CD14-positive monocyte (primary cell): ENCODE data around the gene SNX4. TPM values are rescaled to one million over a fixed set of nuclear protein-coding genes. Genes with fewer than 3 reads are reported as not detected.

Source experiments
- DNase-seq, 3 donors: peaks; one replicate each; pipeline ENCODE4 v3.0.0-alpha.2; 2011 to 2022
- H2AFZ ChIP-seq: 2 replicates; pipeline ENCODE4 v1.6.0; 2012; ENCODE audit warnings: mild to moderate bottlenecking, low read depth, low read length, inconsistent platforms; ENCODE audit not compliant: insufficient read depth, poor library complexity, severe bottlenecking
- H3K27ac ChIP-seq, 2 donors: 1 replicate in 1 of 2; 2 replicates in 1 of 2; pipeline ENCODE4 v1.5.1; 2012 to 2013; ENCODE audit warnings: low read length in 2 of 2, control low read depth in 1 of 2, inconsistent platforms in 1 of 2, low read depth in 1 of 2, mild to moderate bottlenecking in 1 of 2
- H3K27me3 ChIP-seq, 2 donors: one replicate each; pipeline versions ENCODE4 v1.6.0 to v1.6.1; 2011 to 2013; ENCODE audit warnings: low read length in 2 of 2; ENCODE audit not compliant: control insufficient read depth in 2 of 2, insufficient read depth in 2 of 2
- H3K36me3 ChIP-seq, 2 donors: replicated peaks in 1 of 2; 1 replicate in 1 of 2; 2 replicates in 1 of 2; pipeline versions ENCODE4 v1.5.1 to v1.6.1; 2012 to 2013; ENCODE audit warnings: low read length in 2 of 2, control low read depth in 1 of 2, inconsistent platforms in 1 of 2, mild to moderate bottlenecking in 1 of 2; ENCODE audit not compliant: insufficient read depth in 2 of 2, control insufficient read depth in 1 of 2
- H3K4me1 ChIP-seq, 2 donors: 1 replicate in 1 of 2; 2 replicates in 1 of 2; pipeline versions ENCODE4 v1.5.1 to v1.6.1; 2012 to 2013; ENCODE audit warnings: low read length in 2 of 2, control low read depth in 1 of 2, inconsistent platforms in 1 of 2, mild to moderate bottlenecking in 1 of 2, moderate library complexity in 1 of 2; ENCODE audit not compliant: insufficient read depth in 2 of 2, control insufficient read depth in 1 of 2
- H3K4me2 ChIP-seq: replicated peaks from 2 replicates; pipeline ENCODE3; 2012; ENCODE audit warnings: low read length, moderate library complexity, mild to moderate bottlenecking; ENCODE audit not compliant: poor library complexity, severe bottlenecking; ENCODE audit errors: extremely low read depth
- H3K4me3 ChIP-seq, 3 experiments: fragments of 200-600 bp in 1 of 3; sonication (generic) in 1 of 3; replicated peaks in 1 of 3; 1 replicate in 2 of 3; 2 replicates in 1 of 3; pipeline ENCODE4 v1.5.1; 2011 to 2013; ENCODE audit warnings: low read length in 3 of 3, mild to moderate bottlenecking in 3 of 3, control low read depth in 2 of 3, low read depth in 2 of 3, inconsistent platforms in 1 of 3, moderate library complexity in 1 of 3
- H3K79me2 ChIP-seq: 2 replicates; pipeline ENCODE4 v1.6.0; 2012; ENCODE audit warnings: mild to moderate bottlenecking, control low read depth, inconsistent platforms, low read length, moderate library complexity; ENCODE audit not compliant: insufficient read depth
- H3K9ac ChIP-seq: 2 replicates; pipeline ENCODE4 v1.6.0; 2017; ENCODE audit warnings: low read length, mild to moderate bottlenecking; ENCODE audit not compliant: insufficient read depth, poor library complexity, severe bottlenecking
- H3K9me3 ChIP-seq, 2 donors: replicated peaks in 1 of 2; 1 replicate in 1 of 2; 2 replicates in 1 of 2; pipeline versions ENCODE4 v1.5.1 to v1.6.1; 2012 to 2013; ENCODE audit warnings: low read length in 2 of 2, control low read depth in 1 of 2; ENCODE audit not compliant: control insufficient read depth in 1 of 2, insufficient read depth in 1 of 2
- H4K20me1 ChIP-seq: 2 replicates; pipeline ENCODE4 v1.6.0; 2012; ENCODE audit warnings: mild to moderate bottlenecking, low read length, control low read depth, moderate library complexity; ENCODE audit not compliant: insufficient read depth
- H3K27ac Mint-ChIP-seq, 7 donors: one replicate each; pipeline ENCODE4 v1.8.0; 2020; ENCODE audit warnings: mild to moderate bottlenecking in 7 of 7, mixed read lengths in 7 of 7, moderate library complexity in 6 of 7, inconsistent platforms in 2 of 7
- H3K27me3 Mint-ChIP-seq, 3 donors: one replicate each; pipeline ENCODE4 v1.8.0; 2021 to 2022; ENCODE audit warnings: low read depth in 3 of 3, mild to moderate bottlenecking in 3 of 3, mixed read lengths in 3 of 3, moderate library complexity in 3 of 3, inconsistent platforms in 1 of 3
- H3K36me3 Mint-ChIP-seq, 2 donors: one replicate each; pipeline ENCODE4 v1.8.0; 2020; ENCODE audit warnings: mixed read lengths in 2 of 2, inconsistent platforms in 1 of 2, mild to moderate bottlenecking in 1 of 2
- H3K4me1 Mint-ChIP-seq: one replicate; pipeline ENCODE4 v1.8.0; 2020; ENCODE audit warnings: mild to moderate bottlenecking, mixed read lengths
- H3K4me3 Mint-ChIP-seq, 2 donors: one replicate each; pipeline ENCODE4 v1.8.0; 2020; ENCODE audit warnings: mild to moderate bottlenecking in 2 of 2, mixed read lengths in 2 of 2, moderate library complexity in 1 of 2
- H3K9me3 Mint-ChIP-seq, 7 donors: one replicate each; pipeline ENCODE4 v1.8.0; 2020 to 2022; ENCODE audit warnings: mixed read lengths in 7 of 7, mild to moderate bottlenecking in 6 of 7, moderate library complexity in 6 of 7, inconsistent platforms in 2 of 7
- WGBS: methylation state at CpG from one replicate; pipeline ENCODE4 v1.1.5; 2013; ENCODE audit warnings: missing lambda C conversion rate; ENCODE audit not compliant: insufficient coverage; 5-methylcytosine and 5-hydroxymethylcytosine counted together
- intact Hi-C, 2 donors: fragments of 100-400 bp; cut with micrococcal nuclease; formaldehyde crosslinking; loops; one replicate each; pipeline versions ENCODE4 v1.15.0 to v1.15.1; 2023
- polyA plus RNA-seq, 3 donors: library from polyadenylated mRNA; depleted of rRNA in 1 of 3; unstranded in 2 of 3; stranded (reverse) in 1 of 3; fragments of 300-500 nt in 2 of 3; fragments of >200 nt in 1 of 3; fragmentation: Illumina TruSeq in 2 of 3; gene quantifications; 1 replicate in 2 of 3; 2 replicates in 1 of 3; pipeline ENCODE4 v1.2.3, GENCODE V29; 2012 to 2021
- TF ChIP-seq, protein P1 (sequence below): fragments of 200-600 bp; IDR thresholded peaks from one replicate; pipeline ENCODE4 v1.8.0; 2022; ENCODE audit warnings: antibody characterized with exemption, mild to moderate bottlenecking

The SNX4 gene
- polyA plus RNA-seq, 3 donors: 6.8 to 51.5 (median 40.8) TPM

DNA sequence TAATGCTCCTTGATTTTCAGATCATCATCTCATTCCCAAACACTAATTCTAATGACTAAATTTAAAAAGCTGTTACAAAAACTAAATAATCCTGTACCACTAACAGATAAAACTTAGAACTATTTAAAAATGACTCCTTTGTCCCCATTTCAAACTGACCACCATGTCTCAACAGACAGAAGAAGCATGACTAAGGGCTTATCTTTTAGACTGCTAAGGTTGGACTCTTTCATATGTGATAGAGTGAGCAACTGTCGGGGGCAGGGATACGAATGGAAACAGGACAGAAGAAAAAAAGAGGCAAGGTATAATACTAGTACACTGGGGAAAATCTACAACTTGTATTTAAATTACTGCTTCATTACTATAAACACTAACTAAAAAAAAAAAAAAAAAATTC is 23.3 kb downstream of the SNX4 start:
- intact Hi-C loops: no loop called here
- Histone ChIP-seq H3K9me3 (no peaks in the 10 kb centered on the region), H3K27ac (no peak overlapping the region), H4K20me1 (no peaks in the 10 kb centered on the region), H3K79me2 (no peaks in the 10 kb centered on the region), H3K36me3 (peaks cover 63 to 86% of the 10 kb centered on the region in 2 donors), H3K4me1 (no peaks in the 10 kb centered on the region), H3K27me3 (no peaks in the 10 kb centered on the region), H3K4me2 (no peak overlapping the region), H3K4me3 (no peak overlapping the region), H3K9ac (no peak overlapping the region), H2AFZ (no peak overlapping the region)
- Mint-ChIP-seq H3K4me1 (no peaks in the 10 kb centered on the region), H3K27ac (no peak overlapping the region), H3K36me3 (peaks cover 45 to 66% of the 10 kb centered on the region in 2 donors), H3K4me3 (no peak overlapping the region), H3K9me3 (peaks cover 0 to 2% (median 0%) of the 10 kb centered on the region in 7 donors), H3K27me3 (no peaks in the 10 kb centered on the region)
- TF ChIP-seq, protein P1, sequence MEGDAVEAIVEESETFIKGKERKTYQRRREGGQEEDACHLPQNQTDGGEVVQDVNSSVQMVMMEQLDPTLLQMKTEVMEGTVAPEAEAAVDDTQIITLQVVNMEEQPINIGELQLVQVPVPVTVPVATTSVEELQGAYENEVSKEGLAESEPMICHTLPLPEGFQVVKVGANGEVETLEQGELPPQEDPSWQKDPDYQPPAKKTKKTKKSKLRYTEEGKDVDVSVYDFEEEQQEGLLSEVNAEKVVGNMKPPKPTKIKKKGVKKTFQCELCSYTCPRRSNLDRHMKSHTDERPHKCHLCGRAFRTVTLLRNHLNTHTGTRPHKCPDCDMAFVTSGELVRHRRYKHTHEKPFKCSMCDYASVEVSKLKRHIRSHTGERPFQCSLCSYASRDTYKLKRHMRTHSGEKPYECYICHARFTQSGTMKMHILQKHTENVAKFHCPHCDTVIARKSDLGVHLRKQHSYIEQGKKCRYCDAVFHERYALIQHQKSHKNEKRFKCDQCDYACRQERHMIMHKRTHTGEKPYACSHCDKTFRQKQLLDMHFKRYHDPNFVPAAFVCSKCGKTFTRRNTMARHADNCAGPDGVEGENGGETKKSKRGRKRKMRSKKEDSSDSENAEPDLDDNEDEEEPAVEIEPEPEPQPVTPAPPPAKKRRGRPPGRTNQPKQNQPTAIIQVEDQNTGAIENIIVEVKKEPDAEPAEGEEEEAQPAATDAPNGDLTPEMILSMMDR: no peak
- WGBS: no CpG with 5 or more reads among the region's 2 CpGs
- DNase-seq: no peak

DNA sequence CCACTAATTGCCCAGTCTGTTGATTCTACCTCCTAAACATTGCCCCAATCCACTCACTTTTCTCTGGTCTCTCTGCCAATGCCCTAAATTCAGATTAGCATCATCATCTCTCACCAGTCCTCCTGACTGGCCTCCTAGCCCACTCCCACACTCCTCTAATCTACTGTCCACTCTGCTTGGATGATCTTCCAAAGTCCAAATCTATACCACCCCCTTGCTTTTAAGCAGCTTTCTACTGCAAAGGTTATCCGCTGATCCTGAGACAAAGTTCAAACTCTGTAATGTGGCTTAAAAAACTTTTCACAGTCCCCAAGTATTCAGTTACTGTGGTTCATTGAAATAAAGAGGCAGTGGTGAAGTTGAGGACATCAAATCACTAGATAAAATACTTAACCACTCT is 37.6 kb downstream of the SNX4 start:
- DNase-seq: no peak

More for the DNA sequence above, 37.6 kb downstream of the SNX4 start:
- Mint-ChIP-seq H3K4me1 (no peaks in the 10 kb centered on the region), H3K27ac (no peak overlapping the region), H3K4me3 (no peak overlapping the region), H3K9me3 (peaks cover 0 to 2% (median 0%) of the 10 kb centered on the region in 7 donors), H3K36me3 (peaks cover 34 to 65% of the 10 kb centered on the region in 2 donors), H3K27me3 (no peaks in the 10 kb centered on the region)
- H3K36me3 ChIP-seq: peaks cover 34 to 84% of the 10 kb centered on the region in 2 donors
- no peaks in the 10 kb centered on the region for H3K4me1 ChIP-seq
- no peaks in the 10 kb centered on the region for H3K79me2 ChIP-seq
- H3K9me3 ChIP-seq: no peaks in the 10 kb centered on the region
- TF ChIP-seq, protein P1: no peak
- WGBS: no CpG with 5 or more reads among the region's 1 CpG
- H3K9ac ChIP-seq: no peak overlapping the region
- intact Hi-C loops: no loop called here
- H4K20me1 ChIP-seq: no peaks in the 10 kb centered on the region
- no peak overlapping the region for H3K4me2 ChIP-seq
- H3K4me3 ChIP-seq: no peak overlapping the region
- H3K27ac ChIP-seq: no peak overlapping the region
- no peak overlapping the region for H2AFZ ChIP-seq
- no peaks in the 10 kb centered on the region for H3K27me3 ChIP-seq
